Heart right ventricle (tissue), 16 donors: ENCODE measurements around the gene TWF2. TPM values are rescaled to one million over a fixed set of nuclear protein-coding genes. Genes with fewer than 3 reads are reported as not detected.

Experiments used
- ATAC-seq, 8 donors: fragments of 200-7000 bp; cut with Tn5 transposase; one replicate each; pipeline ENCODE4 v1.9.1; 2020; ENCODE audit warnings: mild to moderate bottlenecking in 8 of 8, moderate library complexity in 8 of 8, moderate number of reproducible peaks in 1 of 8
- DNase-seq, 2 donors: peaks; one replicate each; pipeline ENCODE4 v3.0.0-alpha.2; 2020
- H3K27ac ChIP-seq, 10 donors: fragments of 200-600 bp; sonication (generic) in 2 of 10; one replicate each; pipeline versions ENCODE4 v1.5.0 to v1.8.0; 2020 to 2022; ENCODE audit warnings: mild to moderate bottlenecking in 3 of 10
- H3K27me3 ChIP-seq, 7 donors: fragments of 200-600 bp; one replicate each; pipeline ENCODE4 v1.8.0; 2021 to 2022; ENCODE audit warnings: mild to moderate bottlenecking in 2 of 7
- H3K36me3 ChIP-seq, 9 donors: fragments of 200-600 bp; sonication (generic) in 1 of 9; one replicate each; pipeline versions ENCODE4 v1.5.0 to v1.8.0; 2020 to 2022; ENCODE audit warnings: mild to moderate bottlenecking in 2 of 9
- H3K4me1 ChIP-seq, 9 donors: fragments of 200-600 bp; sonication (generic) in 1 of 9; one replicate each; pipeline versions ENCODE4 v1.5.0 to v1.8.0; 2020 to 2022; ENCODE audit warnings: mild to moderate bottlenecking in 4 of 9
- H3K4me3 ChIP-seq, 10 donors: fragments of 200-600 bp; sonication (generic) in 2 of 10; one replicate each; pipeline versions ENCODE4 v1.5.0 to v1.8.0; 2020 to 2022; ENCODE audit warnings: mild to moderate bottlenecking in 7 of 10, moderate library complexity in 2 of 10
- H3K9me3 ChIP-seq, 11 donors: fragments of 200-600 bp in 10 of 11; sonication (generic) in 2 of 11; one replicate each; pipeline versions ENCODE4 v1.5.0 to v1.8.0; 2013 to 2022; ENCODE audit warnings: mild to moderate bottlenecking in 2 of 11, control low read depth in 1 of 11, moderate library complexity in 1 of 11
- CTCF ChIP-seq, 9 donors: fragments of 200-600 bp; sonication (generic) in 2 of 9; IDR thresholded peaks; one replicate each; pipeline versions ENCODE4 v1.5.0 to v1.8.0; 2021 to 2022; ENCODE audit warnings: antibody characterized with exemption in 9 of 9, mild to moderate bottlenecking in 5 of 9, moderate library complexity in 1 of 9
- WGBS, 2 donors: extraction: QIAGEN DNeasy Blood & Tissue Kit; methylation state at CpG; one replicate each; pipeline ENCODE4 v1.1.7; 2013; ENCODE audit warnings: inconsistent platforms in 1 of 2; 5-methylcytosine and 5-hydroxymethylcytosine counted together
- intact Hi-C, 10 donors: fragments of 100-400 bp; cut with DNase I; formaldehyde crosslinking; loops; one replicate each; pipeline versions ENCODE4 v1.11.1 to v1.14.2; 2022
- polyA plus RNA-seq, 2 donors: library from polyadenylated mRNA; stranded (reverse); fragments of 200-250 nt; gene quantifications; one replicate each; pipeline ENCODE4 v1.2.3, GENCODE V29; 2013
- total RNA-seq, 10 donors: library from RNA; stranded (reverse); fragmentation: NEBNext Ultra II Directional in 3 of 10; extraction: Animal tissue kit (Norgen Biotek cat#: 25700) in 3 of 10; gene quantifications; one replicate each; pipeline versions ENCODE4 v1.2.1 to v1.2.4, GENCODE V29; 2021 to 2023
- donor health status: Arrhythmogenic right ventricular cardiomyopathy.
- donor health status: ischemic (EF 13 %, LVEDD 7.1; RV severe dilation, severe dysfunction).
- donor health status: healthy with polysubstance abuse.
- donor health status: DM: no; HTN: yes; CAD: no.
- donor health status: DM: no; HTN: no; CAD: no.
- donor health status: ischemic (EF 25% LVEDD 6.9; RV normal size, moderate dysfunction).
- donor health status: ischemic (EF 25% LVEDD 5.7; RV mildly dilated, moderate dysfunction).
- donor health status: healthy.
- donor health status: DM: yes; HTN: yes; CAD: no.
- donor health status: Ischemic cardiomyopathy.
- donor health status: ischemic (EF 35%, LVEDD 5.7; RV mildly dilated, moderate dysfunction).
- donor health status: nonischemic (EF 11% LVEDD 7.7; RV severe dilation, severe dysfunction).
- donor health status: DM: yes; HTN: yes; CAD: no.
- donor health status: PGD.
- donor health status: ischemic (EF 29% LVEDD 5.4; RV normal size, mild dysfunction).
- donor health status: nonischemic (EF 23%, LVEDD 6.1; RV moderate dilation, normal function).

TWF2 gene
- total and polyA plus RNA-seq, 12 donors = 44.7 to 148 (median 96.0) TPM

- intact Hi-C loops = loop anchor here in 4 of 10 donors (5.0 kb wide), 1 partner anchor 45 kb away; the partner anchor contains the start of gene POC1A (in 4 of the 4)
- WGBS, 2 donors = 60 to 74% methylated on average over 3 of the region's 3 CpGs
Measured at GRCh38 chr3:52196977-52197376, 42.0 kb downstream of the TWF2 start.

GRCh38 chr3:52195823-52196331 lies 43.1 kb downstream of the TWF2 start:
- intact Hi-C loops = loop anchor here in 4 of 10 donors (5.0 kb wide), 1 partner anchor 44 kb away; the partner anchor contains the start of gene POC1A (in 4 of the 4)
- Histone ChIP-seq H3K27me3 (no peaks in the 10 kb centered on the region), H3K27ac (peak overlapping the region in 9 of 10 donors; percentile 87 to 96 (median 92)), H3K4me3 (no peak overlapping the region), H3K4me1 (peaks cover 14 to 65% (median 51%) of the 10 kb centered on the region in 9 donors), H3K36me3 (peaks cover 0 to 18% (median 4%) of the 10 kb centered on the region in 9 donors), H3K9me3 (no peaks in the 10 kb centered on the region)
- WGBS, 2 donors = 69 to 76% methylated on average over 10 of the region's 10 CpGs
- TF ChIP-seq CTCF (IDR thresholded peaks at IDR 0.05) = no peak
- DNase-seq = no peak
- ATAC-seq = peak in 6 of 8 donors; percentile 4 to 38 (median 10)

More at GRCh38 chr3:52196977-52197376, 42.0 kb downstream of the TWF2 start:
- Histone ChIP-seq H3K4me1 (peaks cover 14 to 75% (median 62%) of the 10 kb centered on the region in 9 donors), H3K9me3 (no peaks in the 10 kb centered on the region), H3K4me3 (peak overlapping the region in 1 of 10 donors; percentile 100), H3K27me3 (no peaks in the 10 kb centered on the region), H3K27ac (peak overlapping the region in 9 of 10 donors; percentile 87 to 96 (median 92)), H3K36me3 (peaks cover 0 to 29% (median 14%) of the 10 kb centered on the region in 9 donors)
- ATAC-seq (peak in 4 of 8 donors; percentile 1 to 10 (median 3)), DNase-seq (peak in 1 of 2 donors; percentile 48)
- no peak for TF ChIP-seq CTCF (IDR thresholded peaks at IDR 0.05)

- Histone ChIP-seq H3K4me1 (peaks cover 17 to 65% (median 49%) of the 10 kb centered on the region in 9 donors), H3K4me3 (no peak overlapping the region), H3K36me3 (peaks cover 0 to 12% (median 3%) of the 10 kb centered on the region in 9 donors), H3K27me3 (no peaks in the 10 kb centered on the region), H3K9me3 (no peaks in the 10 kb centered on the region), H3K27ac (peak overlapping the region in 9 of 10 donors; percentile 16 to 96 (median 92))
- DNase-seq (no peak), ATAC-seq (no peak)
- intact Hi-C loops = loop anchor here in 4 of 10 donors (5.0 kb wide), 1 partner anchor 43 kb away; the partner anchor contains the start of gene POC1A (in 4 of the 4)
- no peak for TF ChIP-seq CTCF (IDR thresholded peaks at IDR 0.05)
- 87 to 88% methylated on average over 3 of the region's 3 CpGs for WGBS, 2 donors
Measured at GRCh38 chr3:52195291-52195597, 43.7 kb downstream of the TWF2 start.

- peaks cover 19 to 65% (median 49%) of the 10 kb centered on the region in 9 donors for H3K4me1 ChIP-seq
Measured at GRCh38 chr3:52194485-52195290, 44.3 kb downstream of the TWF2 start.

More at GRCh38 chr3:52194485-52195290, 44.3 kb downstream of the TWF2 start:
- no peak for TF ChIP-seq CTCF (IDR thresholded peaks at IDR 0.05)
- Histone ChIP-seq H3K4me3 (no peak overlapping the region), H3K36me3 (peaks cover 0 to 6% (median 1%) of the 10 kb centered on the region in 9 donors), H3K27ac (peak overlapping the region in 4 of 10 donors; percentile 87 to 96 (median 92)), H3K27me3 (no peaks in the 10 kb centered on the region), H3K9me3 (no peaks in the 10 kb centered on the region)
- no peak for ATAC-seq
- peak; percentile 24 to 51 for DNase-seq
- intact Hi-C loops = loop anchor here in 5 of 10 donors (5.0 kb wide), 2 partner anchors 37 to 42 kb away; partner anchors contain the start of gene POC1A (in 4 of the 5)
- 72 to 79% methylated on average over 14 of the region's 14 CpGs for WGBS, 2 donors
